WTC11 (cell line): ENCODE measurements around the gene APBA1. TPM values are rescaled to one million over a fixed set of nuclear protein-coding genes. Genes with fewer than 3 reads are reported as not detected.

Experiments
- ATAC-seq: fragments of 200-7000 bp; cut with Tn5 transposase; 2 replicates; pipeline ENCODE4 v1.10.0; 2021; ENCODE audit warnings: mild to moderate bottlenecking, moderate library complexity
- CTCF ChIA-PET: fragments of 300-600 bp; sonication (Branson Sonifier 250); formaldehyde crosslinking; loops from one replicate; lab custom pipeline; 2021; ENCODE audit warnings: antibody characterized with exemption; lab: Charles Lee
- POLR2A ChIA-PET: fragments of 350-600 bp; sonication (Branson Sonifier 250); formaldehyde crosslinking; loops from one replicate; lab custom pipeline; 2021; ENCODE audit warnings: antibody characterized with exemption; lab: Charles Lee
- DNase-seq: peaks from one replicate; pipeline ENCODE4 v3.0.0; 2021; ENCODE audit warnings: low spot score
- H3K27ac Mint-ChIP-seq: 2 replicates; pipeline ENCODE4 v1.8.0; 2021; ENCODE audit warnings: mixed read lengths
- H3K27me3 Mint-ChIP-seq: 2 replicates; pipeline ENCODE4 v1.8.0; 2021; ENCODE audit warnings: low read depth, mild to moderate bottlenecking, moderate library complexity, mixed read lengths
- H3K36me3 Mint-ChIP-seq: 2 replicates; pipeline ENCODE4 v1.8.0; 2021; ENCODE audit warnings: mixed read lengths
- H3K4me1 Mint-ChIP-seq: 2 replicates; pipeline ENCODE4 v1.8.0; 2022; ENCODE audit warnings: mixed read lengths
- H3K4me3 Mint-ChIP-seq: 2 replicates; pipeline ENCODE4 v1.8.0; 2021; ENCODE audit warnings: mild to moderate bottlenecking, moderate library complexity, mixed read lengths
- H3K9me3 Mint-ChIP-seq: 2 replicates; pipeline ENCODE4 v1.8.0; 2021; ENCODE audit warnings: mixed read lengths
- E2F1 ChIP-seq: sonication (generic); formaldehyde crosslinking; IDR thresholded peaks from 2 replicates; pipeline ENCODE4 v1.8.0; 2022; ENCODE audit warnings: mild to moderate bottlenecking, missing genetic modification reagents
- ELF4 ChIP-seq: sonication (generic); formaldehyde crosslinking; IDR thresholded peaks from 2 replicates; pipeline ENCODE4 v1.8.1; 2022; ENCODE audit warnings: low read depth, mild to moderate bottlenecking, moderate library complexity, missing genetic modification reagents
- ETV6 ChIP-seq: sonication (generic); formaldehyde crosslinking; IDR thresholded peaks from 2 replicates; pipeline ENCODE4 v1.8.1; 2022; ENCODE audit warnings: mild to moderate bottlenecking, missing genetic modification reagents
- HMGXB4 ChIP-seq: sonication (generic); formaldehyde crosslinking; IDR thresholded peaks from 2 replicates; pipeline ENCODE4 v1.8.1; 2023; ENCODE audit warnings: mild to moderate bottlenecking, moderate library complexity, missing genetic modification reagents
- PRRX2 ChIP-seq: fragments of 250-450 bp; sonication (Bioruptor Pico); IDR thresholded peaks from 2 replicates; pipeline ENCODE4 v1.8.0; 2021; ENCODE audit warnings: mild to moderate bottlenecking
- RORB ChIP-seq: fragments of 250-450 bp; sonication (Bioruptor Pico); IDR thresholded peaks from 2 replicates; pipeline ENCODE4 v1.9.0; 2021; ENCODE audit warnings: mild to moderate bottlenecking
- SMAD3 ChIP-seq: sonication (generic); formaldehyde crosslinking; IDR thresholded peaks from 2 replicates; pipeline ENCODE4 v1.8.0; 2022; ENCODE audit warnings: missing genetic modification reagents, mild to moderate bottlenecking, borderline replicate concordance
- SMAD4 ChIP-seq: sonication (generic); formaldehyde crosslinking; IDR thresholded peaks from 2 replicates; pipeline ENCODE4 v1.8.0; 2022; ENCODE audit warnings: mild to moderate bottlenecking, missing genetic modification reagents
- ZNF138 ChIP-seq: sonication (generic); formaldehyde crosslinking; conservative IDR thresholded peaks from 2 replicates; pipeline ENCODE4 v1.8.1; 2022; ENCODE audit warnings: mild to moderate bottlenecking, moderate library complexity, missing genetic modification reagents
- ZNF425 ChIP-seq: fragments of 250-450 bp; sonication (Bioruptor Pico); conservative IDR thresholded peaks from 2 replicates; pipeline ENCODE4 v1.9.0; 2021; ENCODE audit warnings: mild to moderate bottlenecking
- total RNA-seq: library from RNA; stranded (reverse); gene quantifications from 3 replicates; pipeline ENCODE4 v1.2.3, GENCODE V29; 2021
- TF ChIP-seq, protein P1 (sequence below): sonication (generic); formaldehyde crosslinking; IDR thresholded peaks from 2 replicates; pipeline ENCODE4 v1.8.1; 2023; ENCODE audit warnings: mild to moderate bottlenecking, missing genetic modification reagents, borderline replicate concordance
- TF ChIP-seq, protein P2 (sequence below): sonication (generic); formaldehyde crosslinking; IDR thresholded peaks from 2 replicates; pipeline ENCODE4 v1.8.1; 2022; ENCODE audit warnings: low read depth, missing genetic modification reagents, borderline replicate concordance
- TF ChIP-seq, protein P3 (sequence below): sonication (generic); formaldehyde crosslinking; IDR thresholded peaks from 2 replicates; pipeline ENCODE4 v1.8.1; 2022; ENCODE audit warnings: missing genetic modification reagents, borderline replicate concordance

Gene APBA1
- total RNA-seq, 1 experiment from 2014 or later, result 0.94 TPM

DNA sequence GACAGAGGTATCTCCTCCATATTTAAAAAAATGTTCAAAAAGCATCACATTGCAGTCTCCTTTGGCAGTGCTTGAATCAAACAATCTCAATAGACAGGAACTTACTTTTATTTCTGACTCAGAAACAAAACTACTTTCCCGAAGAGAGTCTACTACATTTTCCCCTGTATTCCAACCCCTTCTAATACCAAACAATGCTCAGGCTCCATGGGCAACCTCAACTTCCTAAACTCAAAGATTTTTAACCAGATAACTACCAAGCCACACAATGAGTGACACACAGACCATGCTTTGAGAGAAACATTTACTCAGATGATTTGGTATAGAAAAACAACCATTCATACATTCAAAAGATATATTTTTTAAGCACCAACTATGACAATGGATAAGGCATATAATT lies 70.5 kb downstream of the APBA1 start:
- H3K36me3 Mint-ChIP-seq, result no peaks in the 10 kb centered on the region
- H3K27ac Mint-ChIP-seq, result no peak overlapping the region
- no peaks in the 10 kb centered on the region for H3K9me3 Mint-ChIP-seq
- TF ChIP-seq RORB (no peak), E2F1 (no peak), HMGXB4 (CRISPR knock-in tag) (no peak), SMAD3 (CRISPR knock-in tag) (no peak), SMAD4 (no peak), ELF4 (no peak), ZNF425 (no peak), PRRX2 (CRISPR knock-in tag) (no peak), ETV6 (no peak), ZNF138 (no peak)
- TF ChIP-seq, protein P1, sequence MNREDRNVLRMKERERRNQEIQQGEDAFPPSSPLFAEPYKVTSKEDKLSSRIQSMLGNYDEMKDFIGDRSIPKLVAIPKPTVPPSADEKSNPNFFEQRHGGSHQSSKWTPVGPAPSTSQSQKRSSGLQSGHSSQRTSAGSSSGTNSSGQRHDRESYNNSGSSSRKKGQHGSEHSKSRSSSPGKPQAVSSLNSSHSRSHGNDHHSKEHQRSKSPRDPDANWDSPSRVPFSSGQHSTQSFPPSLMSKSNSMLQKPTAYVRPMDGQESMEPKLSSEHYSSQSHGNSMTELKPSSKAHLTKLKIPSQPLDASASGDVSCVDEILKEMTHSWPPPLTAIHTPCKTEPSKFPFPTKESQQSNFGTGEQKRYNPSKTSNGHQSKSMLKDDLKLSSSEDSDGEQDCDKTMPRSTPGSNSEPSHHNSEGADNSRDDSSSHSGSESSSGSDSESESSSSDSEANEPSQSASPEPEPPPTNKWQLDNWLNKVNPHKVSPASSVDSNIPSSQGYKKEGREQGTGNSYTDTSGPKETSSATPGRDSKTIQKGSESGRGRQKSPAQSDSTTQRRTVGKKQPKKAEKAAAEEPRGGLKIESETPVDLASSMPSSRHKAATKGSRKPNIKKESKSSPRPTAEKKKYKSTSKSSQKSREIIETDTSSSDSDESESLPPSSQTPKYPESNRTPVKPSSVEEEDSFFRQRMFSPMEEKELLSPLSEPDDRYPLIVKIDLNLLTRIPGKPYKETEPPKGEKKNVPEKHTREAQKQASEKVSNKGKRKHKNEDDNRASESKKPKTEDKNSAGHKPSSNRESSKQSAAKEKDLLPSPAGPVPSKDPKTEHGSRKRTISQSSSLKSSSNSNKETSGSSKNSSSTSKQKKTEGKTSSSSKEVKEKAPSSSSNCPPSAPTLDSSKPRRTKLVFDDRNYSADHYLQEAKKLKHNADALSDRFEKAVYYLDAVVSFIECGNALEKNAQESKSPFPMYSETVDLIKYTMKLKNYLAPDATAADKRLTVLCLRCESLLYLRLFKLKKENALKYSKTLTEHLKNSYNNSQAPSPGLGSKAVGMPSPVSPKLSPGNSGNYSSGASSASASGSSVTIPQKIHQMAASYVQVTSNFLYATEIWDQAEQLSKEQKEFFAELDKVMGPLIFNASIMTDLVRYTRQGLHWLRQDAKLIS (CRISPR knock-in tag), result no peak
- TF ChIP-seq, protein P2, sequence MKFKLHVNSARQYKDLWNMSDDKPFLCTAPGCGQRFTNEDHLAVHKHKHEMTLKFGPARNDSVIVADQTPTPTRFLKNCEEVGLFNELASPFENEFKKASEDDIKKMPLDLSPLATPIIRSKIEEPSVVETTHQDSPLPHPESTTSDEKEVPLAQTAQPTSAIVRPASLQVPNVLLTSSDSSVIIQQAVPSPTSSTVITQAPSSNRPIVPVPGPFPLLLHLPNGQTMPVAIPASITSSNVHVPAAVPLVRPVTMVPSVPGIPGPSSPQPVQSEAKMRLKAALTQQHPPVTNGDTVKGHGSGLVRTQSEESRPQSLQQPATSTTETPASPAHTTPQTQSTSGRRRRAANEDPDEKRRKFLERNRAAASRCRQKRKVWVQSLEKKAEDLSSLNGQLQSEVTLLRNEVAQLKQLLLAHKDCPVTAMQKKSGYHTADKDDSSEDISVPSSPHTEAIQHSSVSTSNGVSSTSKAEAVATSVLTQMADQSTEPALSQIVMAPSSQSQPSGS (CRISPR knock-in tag), result no peak
- TF ChIP-seq, protein P3, sequence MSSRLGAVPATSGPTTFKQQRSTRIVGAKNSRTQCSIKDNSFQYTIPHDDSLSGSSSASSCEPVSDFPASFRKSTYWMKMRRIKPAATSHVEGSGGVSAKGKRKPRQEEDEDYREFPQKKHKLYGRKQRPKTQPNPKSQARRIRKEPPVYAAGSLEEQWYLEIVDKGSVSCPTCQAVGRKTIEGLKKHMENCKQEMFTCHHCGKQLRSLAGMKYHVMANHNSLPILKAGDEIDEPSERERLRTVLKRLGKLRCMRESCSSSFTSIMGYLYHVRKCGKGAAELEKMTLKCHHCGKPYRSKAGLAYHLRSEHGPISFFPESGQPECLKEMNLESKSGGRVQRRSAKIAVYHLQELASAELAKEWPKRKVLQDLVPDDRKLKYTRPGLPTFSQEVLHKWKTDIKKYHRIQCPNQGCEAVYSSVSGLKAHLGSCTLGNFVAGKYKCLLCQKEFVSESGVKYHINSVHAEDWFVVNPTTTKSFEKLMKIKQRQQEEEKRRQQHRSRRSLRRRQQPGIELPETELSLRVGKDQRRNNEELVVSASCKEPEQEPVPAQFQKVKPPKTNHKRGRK (CRISPR knock-in tag), result no peak
- no peaks in the 10 kb centered on the region; the same call in none of the 2 replicates for H3K27me3 Mint-ChIP-seq
- ChIA-PET CTCF (interaction anchor here (1.0 kb wide), 1 partner anchor 71 kb away, joined by 3 read pairs; no protein-coding TSS in a partner anchor), POLR2A (no interaction called here)
- H3K4me3 Mint-ChIP-seq, result no peak overlapping the region
- ATAC-seq, result no peak
- H3K4me1 Mint-ChIP-seq, result no peaks in the 10 kb centered on the region
- DNase-seq, result no peak
